HG02938 (cell line): ENCODE measurements around the gene NDUFA12.

ENCODE experiments used
- ATAC-seq: cut with Tn5 transposase; IDR thresholded peaks from one replicate; pipeline ENCODE4 v1.9.1; 2021; ENCODE audit warnings: mild to moderate bottlenecking, moderate library complexity; ENCODE audit not compliant: unreplicated experiment

The NDUFA12 gene

GRCh38 chr12:94982456-94982855, 21.0 kb downstream of the NDUFA12 start:
- ATAC-seq = no peak

DNA sequence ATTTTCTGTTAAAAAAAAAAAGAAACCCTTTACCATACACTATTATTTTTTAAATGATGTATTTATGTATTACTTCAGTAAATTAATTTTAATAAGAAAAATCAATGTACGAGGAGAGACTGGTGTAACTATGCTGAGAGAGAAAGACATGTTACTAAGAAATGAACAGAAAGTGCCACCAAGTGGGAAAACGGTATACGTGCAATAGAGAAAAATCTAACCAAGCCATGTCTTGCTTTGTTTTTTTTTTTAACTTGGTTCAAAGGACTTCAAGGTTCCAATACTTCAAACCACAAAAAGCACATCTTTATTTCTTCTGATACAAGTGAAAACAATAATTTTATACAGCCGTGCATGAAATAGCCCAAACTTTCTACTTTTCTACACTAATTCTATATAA, 22.9 kb downstream of the NDUFA12 start:
- ATAC-seq = no peak

- ATAC-seq = no peak
Observed at GRCh38 chr12:94979941-94980340, 23.6 kb downstream of the NDUFA12 start.

DNA sequence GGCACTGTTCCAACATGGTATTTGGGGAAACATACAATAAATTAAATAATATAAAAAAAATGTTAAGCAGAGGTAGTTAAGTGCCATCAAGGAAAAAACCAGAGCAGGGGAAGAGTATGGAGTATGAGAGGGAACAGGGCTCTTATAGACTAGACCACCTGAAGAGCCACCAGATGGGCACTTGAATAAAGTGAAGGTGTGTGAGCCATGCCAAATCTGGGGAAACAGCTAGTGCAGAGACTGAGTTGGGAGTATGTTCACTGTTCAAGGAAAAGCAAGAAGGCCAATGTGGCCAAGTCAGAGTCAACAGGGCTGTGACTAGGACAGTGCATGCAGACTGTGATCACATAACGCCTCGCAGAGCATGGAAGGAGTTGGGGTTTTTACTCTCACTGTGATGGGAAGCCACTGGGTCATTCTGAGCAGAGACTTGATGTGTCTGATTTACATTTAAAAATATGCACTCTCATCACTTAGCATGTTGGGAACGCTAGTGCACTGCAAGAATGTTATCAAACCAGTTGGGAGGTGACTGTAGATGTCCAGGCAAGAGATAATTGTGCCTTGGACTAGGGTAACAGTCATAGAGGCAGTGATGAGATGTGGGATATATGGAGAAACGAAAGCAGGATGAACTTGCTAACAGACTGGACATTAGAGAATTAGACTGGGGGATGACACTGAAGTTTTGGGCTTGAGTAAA, 25.6 kb downstream of the NDUFA12 start:
- ATAC-seq = no peak

DNA sequence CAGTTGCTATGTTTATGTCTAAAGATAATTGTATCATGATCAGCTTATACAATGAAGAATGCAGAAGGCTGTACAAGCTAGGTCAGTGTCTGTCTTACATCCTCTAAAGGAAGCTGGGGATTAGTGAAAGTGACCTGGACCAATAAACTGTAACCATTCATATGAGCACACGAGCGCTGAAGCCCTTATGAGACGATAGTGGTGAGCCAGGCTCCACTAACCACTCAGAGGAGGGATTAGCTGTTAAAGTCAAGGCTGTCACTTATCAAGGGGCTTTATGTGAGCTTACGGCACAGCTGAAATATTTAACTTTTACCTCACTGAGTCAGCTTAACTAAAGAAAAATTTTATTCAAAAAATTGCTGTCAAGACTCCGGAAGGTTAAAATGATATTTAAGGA, 30.3 kb downstream of the NDUFA12 start:
- ATAC-seq = no peak

- no peak for ATAC-seq
Observed at GRCh38 chr12:94972795-94973194, 30.7 kb downstream of the NDUFA12 start.

- no peak for ATAC-seq
Observed at GRCh38 chr12:94971923-94972322, 31.6 kb downstream of the NDUFA12 start.

DNA sequence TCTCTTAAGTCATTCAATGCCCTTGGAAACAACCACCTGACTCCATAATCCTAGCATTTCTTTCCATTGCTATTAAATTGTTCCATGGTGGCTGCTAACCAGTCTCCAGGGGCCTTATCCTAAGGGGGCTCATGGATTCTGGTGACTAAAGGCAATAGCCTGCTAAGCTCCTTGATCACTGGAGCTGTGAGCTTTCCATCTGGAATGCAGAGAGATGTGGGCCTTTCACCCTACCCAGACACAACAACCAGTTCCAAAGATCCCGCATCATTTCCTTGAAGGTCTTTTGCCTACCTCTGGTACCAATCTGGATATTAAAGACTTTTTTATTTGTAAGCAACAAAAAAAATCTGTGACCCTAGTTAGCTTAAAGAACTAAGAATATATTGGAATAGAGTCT, 32.9 kb downstream of the NDUFA12 start:
- no peak for ATAC-seq

GRCh38 chr12:94969424-94969823, 34.1 kb downstream of the NDUFA12 start:
- no peak for ATAC-seq

- no peak for ATAC-seq
Observed at GRCh38 chr12:94965982-94966630, 37.4 kb downstream of the NDUFA12 start.

DNA sequence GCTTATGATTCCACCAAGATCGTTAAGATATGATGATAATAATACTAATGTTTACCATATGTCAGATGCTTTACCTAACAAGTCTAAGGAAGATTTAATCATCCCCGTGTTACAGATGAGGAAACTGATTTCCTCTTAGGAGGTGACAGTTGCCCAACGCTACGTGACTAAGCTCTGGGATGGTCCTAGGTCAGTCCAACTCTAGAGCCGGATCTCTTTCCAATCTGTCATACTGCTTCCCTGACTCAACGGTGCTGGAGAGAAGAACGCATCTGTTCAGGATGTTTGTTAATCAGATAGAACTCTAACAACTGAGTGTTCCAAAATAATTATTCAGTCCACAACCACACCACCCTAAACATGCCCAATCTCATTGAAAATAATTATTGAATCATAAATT, 39.8 kb downstream of the NDUFA12 start:
- no peak for ATAC-seq

- no peak for ATAC-seq
Observed at GRCh38 chr12:94962670-94963069, 40.8 kb downstream of the NDUFA12 start.

- no peak for ATAC-seq
Observed at GRCh38 chr12:94961911-94962310, 41.6 kb downstream of the NDUFA12 start.

DNA sequence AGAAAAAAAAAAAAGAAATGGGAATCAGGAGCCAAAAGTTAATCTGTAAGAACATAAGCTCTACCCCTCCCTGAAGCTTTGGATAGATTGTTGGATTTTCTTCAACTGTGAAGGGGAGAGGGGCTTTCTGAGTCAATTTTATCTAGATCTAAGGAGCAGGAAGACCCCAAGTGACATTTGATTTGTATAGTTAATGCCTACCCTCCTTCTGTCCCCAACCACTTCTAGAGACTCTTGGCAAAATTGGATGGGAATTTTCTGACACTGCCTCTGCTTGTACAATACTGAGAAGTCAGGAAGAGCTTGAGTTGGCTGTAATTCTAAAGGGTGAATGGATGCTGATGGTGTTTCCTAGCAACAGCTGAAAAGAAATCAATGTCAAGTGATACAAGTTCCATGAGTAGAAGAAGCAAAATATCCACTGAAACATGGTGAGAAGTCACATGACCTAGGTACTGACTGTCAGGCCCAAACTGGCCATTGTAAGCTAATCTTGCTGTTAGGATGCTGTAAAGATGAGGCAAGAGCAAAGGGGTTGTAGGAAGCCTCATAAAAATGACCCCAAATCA, 42.2 kb downstream of the NDUFA12 start:
- ATAC-seq = no peak

GRCh38 chr12:94957006-94957405, 46.5 kb downstream of the NDUFA12 start:
- no peak for ATAC-seq

DNA sequence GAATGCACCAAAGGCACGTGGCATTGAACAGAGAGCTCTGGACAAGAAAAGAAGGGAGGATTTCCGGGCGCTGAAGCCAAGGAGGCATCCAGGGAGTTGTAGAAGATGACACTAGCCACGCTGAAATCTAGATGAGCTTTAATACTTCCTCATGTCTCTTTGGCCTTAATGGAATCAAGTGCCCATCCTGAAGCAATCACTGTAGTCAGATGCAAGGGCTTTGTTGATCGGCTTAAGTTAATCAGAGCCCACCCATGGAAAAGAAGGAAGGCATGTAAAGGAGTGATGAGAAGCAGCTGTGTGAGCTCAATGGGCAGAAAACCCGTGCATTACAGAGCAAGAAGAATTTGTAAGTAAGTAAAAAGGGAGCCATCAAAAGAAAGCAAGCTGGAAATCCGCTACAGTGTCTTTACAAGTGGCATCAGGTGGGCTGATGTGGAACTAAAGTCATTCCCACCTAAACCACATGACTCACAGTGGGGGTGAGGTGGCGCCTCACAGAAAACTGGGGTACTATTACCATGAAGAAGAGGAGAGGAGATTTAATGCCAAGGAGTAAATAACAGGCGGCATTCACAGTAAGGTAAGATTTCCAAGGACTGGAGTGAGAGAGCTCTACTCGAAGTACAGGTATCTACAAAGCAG, 48.4 kb downstream of the NDUFA12 start:
- no peak for ATAC-seq

DNA sequence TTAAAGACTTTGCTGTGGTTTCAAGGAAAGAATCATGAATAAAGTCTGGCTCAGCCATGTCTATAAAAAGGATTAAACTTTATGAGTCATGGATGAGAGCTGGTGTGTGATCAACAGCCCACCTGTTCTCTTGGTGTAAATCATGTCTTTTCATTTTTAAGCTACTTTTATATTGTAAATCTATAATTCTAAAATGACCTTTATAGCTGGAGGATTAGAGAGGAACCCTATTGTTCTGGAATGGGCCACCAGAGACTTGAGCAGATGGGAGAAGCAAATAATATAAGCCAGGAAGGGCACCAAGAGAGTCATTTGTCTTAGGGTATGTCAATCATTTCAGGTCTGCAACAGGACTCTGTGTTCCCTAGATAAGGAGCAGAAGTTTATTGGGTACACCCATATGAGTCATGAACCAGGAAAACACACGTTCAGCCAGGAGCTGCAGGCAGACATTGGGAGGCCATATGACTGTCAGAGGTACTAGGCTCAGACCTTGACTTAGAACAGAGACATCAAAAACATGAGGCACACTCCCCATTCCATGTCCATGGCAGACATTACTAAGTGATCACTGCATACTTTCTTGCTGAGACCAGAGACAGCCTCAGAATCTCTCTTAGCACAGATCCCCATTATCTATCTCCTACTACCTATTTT, 49.3 kb downstream of the NDUFA12 start:
- ATAC-seq = no peak

- no peak for ATAC-seq
Observed at GRCh38 chr12:94952325-94952724, 51.2 kb downstream of the NDUFA12 start.

- ATAC-seq = no peak
Observed at GRCh38 chr12:94951071-94951934, 52.2 kb downstream of the NDUFA12 start.

DNA sequence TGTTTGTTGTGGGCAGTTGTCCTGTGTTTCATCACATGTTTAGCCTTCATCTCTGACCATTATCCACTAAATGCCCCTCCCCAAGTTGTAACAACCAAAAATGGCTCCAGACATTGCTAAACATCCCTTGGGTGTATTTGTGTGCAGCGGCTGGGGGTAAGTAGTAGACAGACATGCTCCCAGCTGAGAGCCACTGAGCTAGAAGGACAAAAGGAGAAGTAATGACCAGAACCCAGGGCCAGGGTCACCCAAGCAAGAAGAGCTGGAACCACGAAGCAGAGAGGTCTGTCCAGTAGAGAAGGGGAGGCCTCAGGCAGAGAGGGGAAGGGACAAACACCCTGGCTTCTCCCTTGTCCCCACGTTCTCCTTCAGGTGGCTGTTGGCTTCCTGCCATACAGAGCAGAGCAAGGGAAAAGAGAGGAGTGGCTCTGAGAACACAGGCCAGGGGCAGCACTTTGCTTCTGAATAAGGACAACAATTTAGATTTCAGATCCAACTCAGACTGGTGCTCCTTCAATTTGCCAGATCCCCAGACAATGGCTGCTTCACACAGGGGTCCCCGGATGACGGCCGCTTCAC, 55.2 kb downstream of the NDUFA12 start:
- no peak for ATAC-seq
